OCI-LY3 (cell line): Measurements from ENCODE around the gene MAP2.

Experiments
- H2AFZ ChIP-seq: fragments of 200-600, 300-600 bp; shearing (Covaris generic); 2 replicates; pipeline ENCODE4 v1.6.0; 2014; ENCODE audit warnings: antibody characterized with exemption, low read depth, low read length
- H3K27ac ChIP-seq: fragments of 200-600, 300-600 bp; sonication (generic); 2 replicates; pipeline ENCODE4 v1.5.1; 2014; ENCODE audit warnings: mild to moderate bottlenecking, low read length, moderate library complexity, mixed read lengths
- H3K27me3 ChIP-seq: fragments of 200-600, 300-600 bp; sonication (generic); 2 replicates; pipeline ENCODE4 v1.6.1; 2014; ENCODE audit warnings: low read depth, low read length, mixed read lengths
- H3K36me3 ChIP-seq: fragments of 200-600, 300-600 bp; sonication (generic); replicated peaks from 2 replicates; pipeline ENCODE3; 2014; ENCODE audit warnings: low read depth, low read length, mixed read lengths
- H3K4me1 ChIP-seq: fragments of 300-600, 200-600 bp; sonication (generic); 2 replicates; pipeline ENCODE4 v1.6.1; 2014; ENCODE audit warnings: low read length, mixed read lengths
- H3K4me2 ChIP-seq: fragments of 200-600, 300-600 bp; sonication (generic); 2 replicates; pipeline ENCODE4 v1.6.1; 2014; ENCODE audit warnings: low read length, mixed read lengths
- H3K4me3 ChIP-seq: fragments of 300-600, 200-600 bp; sonication (generic); 2 replicates; pipeline ENCODE4 v1.5.1; 2014; ENCODE audit warnings: antibody characterized with exemption, mild to moderate bottlenecking, low read length, moderate library complexity
- H3K79me2 ChIP-seq: fragments of 300-600, 200-600 bp; shearing (Covaris generic); 2 replicates; pipeline ENCODE4 v1.6.1; 2014; ENCODE audit warnings: mild to moderate bottlenecking, low read length, mixed read lengths
- H3K9ac ChIP-seq: fragments of 300-600, 200-600 bp; shearing (Covaris generic); 2 replicates; pipeline ENCODE4 v1.6.0; 2014; ENCODE audit warnings: mild to moderate bottlenecking, low read length, moderate library complexity
- H3K9me3 ChIP-seq: fragments of 200-600, 300-600 bp; shearing (Covaris generic); 2 replicates; pipeline ENCODE4 v1.6.1; 2014; ENCODE audit warnings: low read length, mixed read lengths; ENCODE audit not compliant: insufficient read depth
- H4K20me1 ChIP-seq: fragments of 200-600, 300-600 bp; sonication (generic); 2 replicates; pipeline ENCODE4 v1.6.1; 2016; ENCODE audit warnings: low read length, mixed read lengths; ENCODE audit not compliant: insufficient read depth
- EZH2phosphoT487 ChIP-seq: fragments of 200-600 bp; shearing (Covaris generic); IDR thresholded peaks from 2 replicates; pipeline ENCODE4 v1.6.1; 2018; ENCODE audit warnings: antibody characterized with exemption, mixed run types, low read depth
- TF ChIP-seq, protein P1 (sequence below): fragments of 200-600, 300-600 bp; sonication (generic); IDR thresholded peaks from 2 replicates; pipeline ENCODE4 v1.5.1; 2014; ENCODE audit warnings: antibody characterized with exemption, low read length, low read depth

MAP2 gene

DNA sequence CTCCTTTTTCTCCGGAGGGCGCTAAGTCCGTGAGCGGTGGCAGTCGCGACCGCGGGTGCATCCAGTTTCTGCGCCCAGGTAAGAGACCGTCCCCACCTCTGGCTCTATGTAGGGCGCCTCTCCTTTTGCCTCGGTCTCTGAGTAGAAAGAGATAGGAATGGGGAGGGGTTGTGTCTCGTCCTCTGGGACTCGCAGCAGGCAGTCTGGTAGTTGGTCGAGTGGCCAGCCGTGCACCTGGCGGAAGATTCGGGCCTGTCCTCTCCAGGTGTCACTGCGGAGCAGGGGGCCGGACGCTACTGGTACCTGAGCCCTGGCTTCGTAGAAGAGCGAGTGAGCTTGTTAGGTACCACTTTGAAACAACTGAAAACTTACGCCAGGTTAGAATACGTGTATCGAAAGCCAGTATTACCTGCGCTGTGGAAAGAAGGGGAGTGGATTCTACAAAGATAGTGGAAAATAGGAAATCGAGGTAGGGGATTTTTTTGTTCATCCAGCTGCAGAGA lies 403 bp downstream of the MAP2 start:
- H3K9ac ChIP-seq: no peak overlapping the region
- no peaks in the 10 kb centered on the region for H3K9me3 ChIP-seq
- H2AFZ ChIP-seq: no peak overlapping the region
- H4K20me1 ChIP-seq: no peaks in the 10 kb centered on the region
- TF ChIP-seq, protein P1, sequence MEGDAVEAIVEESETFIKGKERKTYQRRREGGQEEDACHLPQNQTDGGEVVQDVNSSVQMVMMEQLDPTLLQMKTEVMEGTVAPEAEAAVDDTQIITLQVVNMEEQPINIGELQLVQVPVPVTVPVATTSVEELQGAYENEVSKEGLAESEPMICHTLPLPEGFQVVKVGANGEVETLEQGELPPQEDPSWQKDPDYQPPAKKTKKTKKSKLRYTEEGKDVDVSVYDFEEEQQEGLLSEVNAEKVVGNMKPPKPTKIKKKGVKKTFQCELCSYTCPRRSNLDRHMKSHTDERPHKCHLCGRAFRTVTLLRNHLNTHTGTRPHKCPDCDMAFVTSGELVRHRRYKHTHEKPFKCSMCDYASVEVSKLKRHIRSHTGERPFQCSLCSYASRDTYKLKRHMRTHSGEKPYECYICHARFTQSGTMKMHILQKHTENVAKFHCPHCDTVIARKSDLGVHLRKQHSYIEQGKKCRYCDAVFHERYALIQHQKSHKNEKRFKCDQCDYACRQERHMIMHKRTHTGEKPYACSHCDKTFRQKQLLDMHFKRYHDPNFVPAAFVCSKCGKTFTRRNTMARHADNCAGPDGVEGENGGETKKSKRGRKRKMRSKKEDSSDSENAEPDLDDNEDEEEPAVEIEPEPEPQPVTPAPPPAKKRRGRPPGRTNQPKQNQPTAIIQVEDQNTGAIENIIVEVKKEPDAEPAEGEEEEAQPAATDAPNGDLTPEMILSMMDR: no peak
- TF ChIP-seq EZH2phosphoT487: no peak
- no peaks in the 10 kb centered on the region for H3K79me2 ChIP-seq
- H3K4me2 ChIP-seq: no peak overlapping the region
- H3K4me1 ChIP-seq: no peaks in the 10 kb centered on the region
- H3K36me3 ChIP-seq: no peaks in the 10 kb centered on the region
- no peak overlapping the region for H3K4me3 ChIP-seq
- H3K27ac ChIP-seq: no peak overlapping the region
- H3K27me3 ChIP-seq: peaks cover 5% of the 10 kb centered on the region; the same call in 1 of the 2 replicates

GRCh38 chr2:209424781-209425470 lies 1.1 kb downstream of the MAP2 start:
- H4K20me1 ChIP-seq: no peaks in the 10 kb centered on the region
- no peak overlapping the region for H3K4me2 ChIP-seq
- H3K27ac ChIP-seq: no peak overlapping the region
- H3K9me3 ChIP-seq: no peaks in the 10 kb centered on the region
- peaks cover 5% of the 10 kb centered on the region; the same call in 1 of the 2 replicates for H3K27me3 ChIP-seq
- H2AFZ ChIP-seq: no peak overlapping the region
- H3K36me3 ChIP-seq: no peaks in the 10 kb centered on the region
- no peak for TF ChIP-seq EZH2phosphoT487
- TF ChIP-seq, protein P1: no peak
- H3K79me2 ChIP-seq: no peaks in the 10 kb centered on the region
- H3K9ac ChIP-seq: no peak overlapping the region
- no peak overlapping the region for H3K4me3 ChIP-seq
- H3K4me1 ChIP-seq: no peaks in the 10 kb centered on the region

- H3K36me3 ChIP-seq: no peaks in the 10 kb centered on the region
- H3K27ac ChIP-seq: no peak overlapping the region
- no peak overlapping the region for H2AFZ ChIP-seq
- H3K9me3 ChIP-seq: no peaks in the 10 kb centered on the region
- no peaks in the 10 kb centered on the region for H4K20me1 ChIP-seq
- H3K27me3 ChIP-seq: peaks cover 5% of the 10 kb centered on the region; the same call in 1 of the 2 replicates
- no peaks in the 10 kb centered on the region for H3K4me1 ChIP-seq
- TF ChIP-seq, protein P1: peak; percentile 54
- TF ChIP-seq EZH2phosphoT487: no peak
- H3K4me2 ChIP-seq: no peak overlapping the region
- no peak overlapping the region for H3K4me3 ChIP-seq
- H3K9ac ChIP-seq: no peak overlapping the region
- no peaks in the 10 kb centered on the region for H3K79me2 ChIP-seq
Observed at GRCh38 chr2:209425471-209426071, 1.7 kb downstream of the MAP2 start.

- H3K36me3 ChIP-seq: no peaks in the 10 kb centered on the region
- H3K79me2 ChIP-seq: no peaks in the 10 kb centered on the region
- TF ChIP-seq, protein P1: no peak
- peaks cover 5% of the 10 kb centered on the region; the same call in 1 of the 2 replicates for H3K27me3 ChIP-seq
- no peaks in the 10 kb centered on the region for H3K9me3 ChIP-seq
- no peak overlapping the region for H3K9ac ChIP-seq
- H3K4me2 ChIP-seq: no peak overlapping the region
- no peak overlapping the region for H3K4me3 ChIP-seq
- H3K27ac ChIP-seq: no peak overlapping the region
- H4K20me1 ChIP-seq: no peaks in the 10 kb centered on the region
- no peak overlapping the region for H2AFZ ChIP-seq
- H3K4me1 ChIP-seq: no peaks in the 10 kb centered on the region
Observed at GRCh38 chr2:209426432-209426831, 2.6 kb downstream of the MAP2 start.
